Activated T-helper 2 cell treated with anti-CD3 and anti-CD28 coated beads, Interferon-gamma antibody, Interleukin-2, Interleukin-4, amounts not matched to agents 10 μg/mL and 5 μg/mL and 100 μg/mL, durations not matched to agents 14 hours and 24 hours and 36 hours (primary cell): ENCODE data around the gene LGR6. TPM values are rescaled to one million over a fixed set of nuclear protein-coding genes. Genes with fewer than 3 reads are reported as not detected.

ENCODE experiments used
- DNase-seq: peaks from one replicate; pipeline ENCODE4 v3.0.0; 2021; ENCODE audit warnings: low spot score
- H3K27ac Mint-ChIP-seq: one replicate; pipeline ENCODE4 v1.8.0; 2021; ENCODE audit warnings: mixed read lengths
- H3K27me3 Mint-ChIP-seq: one replicate; pipeline ENCODE4 v1.8.0; 2021; ENCODE audit warnings: low read depth, mixed read lengths
- H3K36me3 Mint-ChIP-seq: one replicate; pipeline ENCODE4 v1.8.0; 2021; ENCODE audit warnings: low read depth, mixed read lengths
- H3K4me1 Mint-ChIP-seq: one replicate; pipeline ENCODE4 v1.8.0; 2021; ENCODE audit warnings: low read depth, mixed read lengths
- H3K4me3 Mint-ChIP-seq: one replicate; pipeline ENCODE4 v1.8.0; 2021; ENCODE audit warnings: low read depth, mild to moderate bottlenecking, moderate library complexity, mixed read lengths
- H3K9me3 Mint-ChIP-seq: one replicate; pipeline ENCODE4 v1.8.0; 2021; ENCODE audit warnings: mixed read lengths
- intact Hi-C: fragments of 100-400 bp; cut with micrococcal nuclease; formaldehyde crosslinking; loops from one replicate; pipeline ENCODE4 v1.15.1; 2023
- total RNA-seq: library from RNA; stranded (reverse); gene quantifications from 2 replicates; pipeline ENCODE4 v1.2.3, GENCODE V29; 2022

Gene LGR6
- total RNA-seq, 1 donor from 2014 or later = not detected

GRCh38 chr1:202305168-202305567, 111.6 kb downstream of the LGR6 start:
- intact Hi-C loops = no loop called here
- H3K9me3 Mint-ChIP-seq = no peaks in the 10 kb centered on the region
- DNase-seq = no peak

GRCh38 chr1:202306535-202307345, 113.1 kb downstream of the LGR6 start:
- Mint-ChIP-seq H3K9me3 (no peaks in the 10 kb centered on the region), H3K36me3 (no peaks in the 10 kb centered on the region), H3K4me3 (no peak overlapping the region), H3K27me3 (peaks cover 4% of the 10 kb centered on the region), H3K4me1 (no peaks in the 10 kb centered on the region), H3K27ac (no peak overlapping the region)
- no peak for DNase-seq
- intact Hi-C loops = no loop called here

More at GRCh38 chr1:202305168-202305567, 111.6 kb downstream of the LGR6 start:
- Mint-ChIP-seq H3K27ac (no peak overlapping the region), H3K4me1 (no peaks in the 10 kb centered on the region), H3K36me3 (no peaks in the 10 kb centered on the region), H3K4me3 (no peak overlapping the region), H3K27me3 (peaks cover 3% of the 10 kb centered on the region)

- H3K27me3 Mint-ChIP-seq = peaks cover 16% of the 10 kb centered on the region
- H3K36me3 Mint-ChIP-seq = no peaks in the 10 kb centered on the region
- H3K4me3 Mint-ChIP-seq = no peak overlapping the region
- H3K27ac Mint-ChIP-seq = no peak overlapping the region
- intact Hi-C loops = no loop called here
- no peaks in the 10 kb centered on the region for H3K9me3 Mint-ChIP-seq
- DNase-seq = no peak
- no peaks in the 10 kb centered on the region for H3K4me1 Mint-ChIP-seq
These were observed 116.6 kb downstream of the LGR6 start for GRCh38 chr1:202310071-202310725.

- H3K27ac Mint-ChIP-seq = no peak overlapping the region
- no peaks in the 10 kb centered on the region for H3K9me3 Mint-ChIP-seq
- H3K36me3 Mint-ChIP-seq = no peaks in the 10 kb centered on the region
- peaks cover 19% of the 10 kb centered on the region for H3K27me3 Mint-ChIP-seq
- no peak for DNase-seq
- no peaks in the 10 kb centered on the region for H3K4me1 Mint-ChIP-seq
- intact Hi-C loops = no loop called here
- no peak overlapping the region for H3K4me3 Mint-ChIP-seq
These were observed 117.1 kb downstream of the LGR6 start for GRCh38 chr1:202310746-202311145.

GRCh38 chr1:202311875-202312635, 118.5 kb downstream of the LGR6 start:
- no peak for DNase-seq
- no peaks in the 10 kb centered on the region for H3K4me1 Mint-ChIP-seq
- no peaks in the 10 kb centered on the region for H3K36me3 Mint-ChIP-seq
- H3K27ac Mint-ChIP-seq = no peak overlapping the region
- H3K4me3 Mint-ChIP-seq = no peak overlapping the region
- no peaks in the 10 kb centered on the region for H3K9me3 Mint-ChIP-seq
- peaks cover 19% of the 10 kb centered on the region for H3K27me3 Mint-ChIP-seq
- intact Hi-C loops = no loop called here

GRCh38 chr1:202315576-202316168, 122.1 kb downstream of the LGR6 start:
- Mint-ChIP-seq H3K4me3 (no peak overlapping the region), H3K27me3 (peaks cover 17% of the 10 kb centered on the region), H3K4me1 (no peaks in the 10 kb centered on the region), H3K36me3 (no peaks in the 10 kb centered on the region), H3K27ac (no peak overlapping the region), H3K9me3 (no peaks in the 10 kb centered on the region)
- intact Hi-C loops = loop anchor here (1.0 kb wide), 2 partner anchors 41 to 123 kb away; no protein-coding TSS in a partner anchor
- DNase-seq = peak; percentile 63

GRCh38 chr1:202316186-202316585, 122.6 kb downstream of the LGR6 start:
- no peaks in the 10 kb centered on the region for H3K36me3 Mint-ChIP-seq
- no peak overlapping the region for H3K27ac Mint-ChIP-seq
- no peak overlapping the region for H3K4me3 Mint-ChIP-seq
- H3K9me3 Mint-ChIP-seq = no peaks in the 10 kb centered on the region
- intact Hi-C loops = no loop called here
- H3K27me3 Mint-ChIP-seq = peaks cover 22% of the 10 kb centered on the region
- no peaks in the 10 kb centered on the region for H3K4me1 Mint-ChIP-seq
- no peak for DNase-seq

GRCh38 chr1:202317941-202318925, 124.6 kb downstream of the LGR6 start:
- intact Hi-C loops = no loop called here
- no peaks in the 10 kb centered on the region for H3K9me3 Mint-ChIP-seq
- no peak for DNase-seq

GRCh38 chr1:202319381-202320080, 125.9 kb downstream of the LGR6 start:
- intact Hi-C loops = no loop called here
- no peak overlapping the region for H3K27ac Mint-ChIP-seq
- no peaks in the 10 kb centered on the region for H3K36me3 Mint-ChIP-seq
- H3K4me3 Mint-ChIP-seq = no peak overlapping the region
- H3K27me3 Mint-ChIP-seq = peaks cover 14% of the 10 kb centered on the region
- H3K4me1 Mint-ChIP-seq = no peaks in the 10 kb centered on the region
- no peak for DNase-seq
- no peaks in the 10 kb centered on the region for H3K9me3 Mint-ChIP-seq

More at GRCh38 chr1:202317941-202318925, 124.6 kb downstream of the LGR6 start:
- Mint-ChIP-seq H3K36me3 (no peaks in the 10 kb centered on the region), H3K27ac (no peak overlapping the region), H3K4me1 (no peaks in the 10 kb centered on the region), H3K4me3 (no peak overlapping the region), H3K27me3 (peaks cover 25% of the 10 kb centered on the region)

- Mint-ChIP-seq H3K36me3 (no peaks in the 10 kb centered on the region), H3K9me3 (no peaks in the 10 kb centered on the region), H3K27me3 (peaks cover 14% of the 10 kb centered on the region), H3K27ac (no peak overlapping the region), H3K4me3 (no peak overlapping the region), H3K4me1 (no peaks in the 10 kb centered on the region)
- DNase-seq = no peak
- intact Hi-C loops = no loop called here
These were observed 126.4 kb downstream of the LGR6 start for GRCh38 chr1:202320081-202320405.

GRCh38 chr1:202323731-202324130, 130.1 kb downstream of the LGR6 start:
- intact Hi-C loops = no loop called here
- H3K36me3 Mint-ChIP-seq = peaks cover 4% of the 10 kb centered on the region
- no peaks in the 10 kb centered on the region for H3K9me3 Mint-ChIP-seq
- peaks cover 12% of the 10 kb centered on the region for H3K27me3 Mint-ChIP-seq
- H3K4me3 Mint-ChIP-seq = no peak overlapping the region
- no peaks in the 10 kb centered on the region for H3K4me1 Mint-ChIP-seq
- no peak overlapping the region for H3K27ac Mint-ChIP-seq
- no peak for DNase-seq
